Mesodermal cell (in vitro differentiated cells): ENCODE data around the gene CBLIF.
"Not testable (repeated sequence)": the region's sequence is repeated elsewhere in the genome, so short reads cannot be mapped to it uniquely, and the experiment has no call there.

Experiments used
- H3K27ac ChIP-seq: 2 replicates; pipeline ENCODE4 v1.7.0; 2013; ENCODE audit warnings: mild to moderate bottlenecking, low read depth, low read length, moderate library complexity; ENCODE audit not compliant: severe bottlenecking
- H3K36me3 ChIP-seq: 2 replicates; pipeline ENCODE4 v1.7.1; 2013; ENCODE audit warnings: mild to moderate bottlenecking, low read length, moderate library complexity; ENCODE audit not compliant: control insufficient read depth, insufficient read depth
- H3K4me1 ChIP-seq: one replicate; pipeline ENCODE4 v1.7.1; 2013; ENCODE audit warnings: mild to moderate bottlenecking, low read length; ENCODE audit not compliant: insufficient read depth, control insufficient read depth, poor library complexity, severe bottlenecking
- H3K4me3 ChIP-seq: 2 replicates; pipeline ENCODE4 v1.7.0; 2013; ENCODE audit warnings: low read length, control low read depth, mild to moderate bottlenecking; ENCODE audit not compliant: insufficient read depth, poor library complexity, severe bottlenecking; ENCODE audit errors: extremely low read depth
- H3K9me3 ChIP-seq: 2 replicates; pipeline ENCODE4 v1.7.1; 2013; ENCODE audit warnings: mild to moderate bottlenecking, low read length, moderate library complexity; ENCODE audit not compliant: control insufficient read depth
- WGBS, 2 experiments: methylation state at CpG; one replicate each; pipeline ENCODE4 v1.1.5; 2013; ENCODE audit warnings: missing lambda C conversion rate in 2 of 2; ENCODE audit not compliant: insufficient coverage in 2 of 2; 5-methylcytosine and 5-hydroxymethylcytosine counted together

Gene CBLIF

GRCh38 chr11:59848439-59848838 lies 3.1 kb upstream of the CBLIF start:
- H3K27ac ChIP-seq, H3K4me1 ChIP-seq, H3K36me3 ChIP-seq, H3K4me3 ChIP-seq, H3K9me3 ChIP-seq: not testable (repeated sequence)
- 80 to 96% methylated on average over 1 to 4 of the region's 6 CpGs for WGBS, 2 experiments

GRCh38 chr11:59847626-59848025 lies 2.3 kb upstream of the CBLIF start:
- H3K4me3 ChIP-seq = no peak overlapping the region
- no peaks in the 10 kb centered on the region for H3K36me3 ChIP-seq
- WGBS, 2 experiments = 82 to 90% methylated on average over 2 of the region's 3 CpGs
- no peaks in the 10 kb centered on the region for H3K9me3 ChIP-seq
- no peak overlapping the region for H3K27ac ChIP-seq
- no peaks in the 10 kb centered on the region for H3K4me1 ChIP-seq

GRCh38 chr11:59846556-59846955 lies 1.3 kb upstream of the CBLIF start:
- 93 to 100% methylated on average over 1 to 2 of the region's 5 CpGs for WGBS, 2 experiments
- Histone ChIP-seq H3K36me3 (no peaks in the 10 kb centered on the region), H3K9me3 (no peaks in the 10 kb centered on the region), H3K4me1 (no peaks in the 10 kb centered on the region), H3K4me3 (no peak overlapping the region), H3K27ac (no peak overlapping the region)

- Histone ChIP-seq H3K4me1 (no peaks in the 10 kb centered on the region), H3K36me3 (no peaks in the 10 kb centered on the region), H3K4me3 (no peak overlapping the region), H3K27ac (no peak overlapping the region), H3K9me3 (no peaks in the 10 kb centered on the region)
- WGBS, 2 experiments = 85 to 98% methylated on average over 9 to 11 of the region's 12 CpGs
Observed at GRCh38 chr11:59842316-59842715, 3.0 kb downstream of the CBLIF start.

GRCh38 chr11:59841514-59841913 lies 3.8 kb downstream of the CBLIF start:
- Histone ChIP-seq H3K27ac (no peak overlapping the region), H3K4me1 (no peaks in the 10 kb centered on the region), H3K36me3 (no peaks in the 10 kb centered on the region), H3K9me3 (no peaks in the 10 kb centered on the region), H3K4me3 (no peak overlapping the region)
- WGBS, 2 experiments = 85 to 88% methylated on average over 2 of the region's 2 CpGs

GRCh38 chr11:59839615-59840014 lies 5.7 kb downstream of the CBLIF start:
- Histone ChIP-seq H3K9me3 (no peaks in the 10 kb centered on the region), H3K36me3 (no peaks in the 10 kb centered on the region), H3K4me3 (no peak overlapping the region), H3K27ac (no peak overlapping the region), H3K4me1 (no peaks in the 10 kb centered on the region)

GRCh38 chr11:59833602-59834001 lies 11.7 kb downstream of the CBLIF start:
- no peaks in the 10 kb centered on the region for H3K4me1 ChIP-seq
- H3K27ac ChIP-seq = no peak overlapping the region
- WGBS, 2 experiments = 92% methylated on average over 2 of the region's 2 CpGs; no CpG with 5 or more reads in 1 of the 2 experiments
- no peaks in the 10 kb centered on the region for H3K9me3 ChIP-seq
- no peak overlapping the region for H3K4me3 ChIP-seq
- no peaks in the 10 kb centered on the region for H3K36me3 ChIP-seq

- 73 to 95% methylated on average over 2 to 3 of the region's 3 CpGs for WGBS, 2 experiments
- H3K27ac ChIP-seq = no peak overlapping the region
- no peak overlapping the region for H3K4me3 ChIP-seq
- no peaks in the 10 kb centered on the region for H3K4me1 ChIP-seq
- no peaks in the 10 kb centered on the region for H3K9me3 ChIP-seq
- no peaks in the 10 kb centered on the region for H3K36me3 ChIP-seq
Observed at GRCh38 chr11:59829358-59829757, 15.9 kb downstream of the CBLIF start.

GRCh38 chr11:59822989-59823566 lies 22.2 kb downstream of the CBLIF start:
- Histone ChIP-seq H3K4me3 (no peak overlapping the region), H3K36me3 (no peaks in the 10 kb centered on the region), H3K9me3 (no peaks in the 10 kb centered on the region), H3K4me1 (no peaks in the 10 kb centered on the region), H3K27ac (no peak overlapping the region)
- WGBS, 2 experiments = 59 to 64% methylated on average over 6 of the region's 9 CpGs

GRCh38 chr11:59818572-59818971 lies 26.7 kb downstream of the CBLIF start:
- no peaks in the 10 kb centered on the region for H3K36me3 ChIP-seq
- WGBS, 2 experiments = 90% methylated on average over 3 of the region's 4 CpGs; no CpG with 5 or more reads in 1 of the 2 experiments
- no peaks in the 10 kb centered on the region for H3K9me3 ChIP-seq
- no peaks in the 10 kb centered on the region for H3K4me1 ChIP-seq
- H3K4me3 ChIP-seq = no peak overlapping the region
- H3K27ac ChIP-seq = no peak overlapping the region

GRCh38 chr11:59816434-59816833 lies 28.9 kb downstream of the CBLIF start:
- H3K4me3 ChIP-seq, H3K27ac ChIP-seq, H3K36me3 ChIP-seq, H3K9me3 ChIP-seq, H3K4me1 ChIP-seq: not testable (repeated sequence)
- WGBS, 2 experiments = no CpG with 5 or more reads among the region's 1 CpG
